Thoracic aorta (tissue), 2 donors: ENCODE results near the gene TRIM72. TPM values are rescaled to one million over a fixed set of nuclear protein-coding genes. Genes with fewer than 3 reads are reported as not detected.
A peak's percentile ranks its signal among the peaks of the same experiment; 100 is the strongest.

Experiments
- ATAC-seq: fragments of 150-250 bp; one replicate; pipeline ENCODE4 v1.8.0; 2017; ENCODE audit warnings: low read depth; ENCODE audit not compliant: insufficient number of reproducible peaks, low FRiP score
- DNase-seq: peaks from one replicate; pipeline ENCODE4 v3.0.0-alpha.2; 2020; ENCODE audit warnings: low spot score
- H3K27ac ChIP-seq, 2 donors: fragments of 200-600 bp; sonication (generic); 1 replicate in 1 of 2; 2 replicates in 1 of 2; pipeline ENCODE4 v1.5.1; 2016; ENCODE audit warnings: mild to moderate bottlenecking in 2 of 2, moderate library complexity in 2 of 2
- H3K27me3 ChIP-seq: fragments of 200-600 bp; sonication (generic); replicated peaks from 2 replicates; pipeline ENCODE4 v1.6.0; 2016; ENCODE audit warnings: mild to moderate bottlenecking; ENCODE audit not compliant: insufficient read depth
- H3K36me3 ChIP-seq: fragments of 200-600 bp; sonication (generic); one replicate; pipeline ENCODE4 v1.5.1; 2016
- H3K4me1 ChIP-seq, 2 donors: fragments of 200-600 bp; sonication (generic); 1 replicate in 1 of 2; 2 replicates in 1 of 2; pipeline versions ENCODE4 v1.5.1 to v1.6.0; 2016; ENCODE audit warnings: low read depth in 2 of 2, mild to moderate bottlenecking in 1 of 2; ENCODE audit not compliant: control insufficient read depth in 1 of 2
- H3K4me3 ChIP-seq: fragments of 200-600 bp; sonication (generic); 2 replicates; pipeline ENCODE4 v1.5.1; 2016; ENCODE audit warnings: mild to moderate bottlenecking
- H3K9me3 ChIP-seq: fragments of 200-600 bp; sonication (generic); 2 replicates; pipeline ENCODE4 v1.5.1; 2016
- CTCF ChIP-seq: fragments of 200-600 bp; sonication (generic); IDR thresholded peaks from one replicate; pipeline ENCODE4 v1.5.1; 2019; ENCODE audit warnings: antibody characterized with exemption
- total RNA-seq, 2 donors: library from RNA; depleted of rRNA; stranded (reverse); fragments of >200 nt; gene quantifications; one replicate each; pipeline versions ENCODE4 v1.1.0 to v1.2.3, GENCODE V29; 2016

Gene TRIM72
- total RNA-seq, 2 donors from 2014 or later, result 0.07 TPM; not detected in 1

DNA sequence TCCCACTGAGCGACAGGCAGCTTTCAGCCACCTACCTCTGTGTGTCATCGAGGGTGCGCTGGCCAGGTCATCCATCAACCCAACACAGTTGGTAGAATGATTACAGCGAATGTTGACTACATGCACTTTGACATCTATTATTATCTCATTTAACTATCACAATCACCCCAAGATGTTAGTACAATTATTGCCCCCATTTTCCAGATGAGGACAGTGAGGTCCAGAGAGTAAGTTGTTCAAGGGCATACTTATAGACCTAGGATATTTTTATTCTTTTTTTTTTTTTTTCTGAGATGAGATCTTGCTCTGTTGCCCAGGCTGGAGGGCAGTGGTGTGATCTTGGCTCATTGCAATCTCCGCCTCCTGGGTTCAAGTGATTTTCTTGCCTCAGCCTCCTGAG lies 37.5 kb downstream of the TRIM72 start:
- H3K9me3 ChIP-seq, result no peaks in the 10 kb centered on the region
- no peak for ATAC-seq
- H3K4me3 ChIP-seq, result no peak overlapping the region
- H3K36me3 ChIP-seq, result no peaks in the 10 kb centered on the region
- H3K27ac ChIP-seq, result no peak overlapping the region
- H3K4me1 ChIP-seq, result no peaks in the 10 kb centered on the region
- H3K27me3 ChIP-seq, result no peaks in the 10 kb centered on the region
- no peak for TF ChIP-seq CTCF
- no peak for DNase-seq

- H3K27ac ChIP-seq, result no peak overlapping the region
- no peak for ATAC-seq
Observed at GRCh38 chr16:31253642-31254045, 39.7 kb downstream of the TRIM72 start.

DNA sequence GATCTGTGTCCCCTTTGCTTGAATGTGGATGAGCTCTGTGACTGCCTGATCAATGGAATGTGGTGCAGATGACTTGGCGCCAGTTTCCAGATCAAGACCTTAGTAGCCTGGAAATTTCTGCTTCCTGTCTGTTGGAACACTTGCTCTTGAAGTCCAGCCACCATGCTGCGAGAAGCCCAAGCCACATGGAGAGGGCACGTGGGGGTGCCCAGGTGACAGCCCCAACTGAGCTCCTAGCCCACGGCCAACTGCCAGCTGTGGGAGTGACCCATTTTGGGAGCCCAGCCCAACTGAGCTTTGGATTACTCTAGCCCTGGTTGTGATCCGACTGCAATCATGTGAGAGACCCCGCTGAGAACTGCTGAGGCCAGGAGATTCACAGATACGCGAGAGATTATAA lies 42.5 kb downstream of the TRIM72 start:
- no peaks in the 10 kb centered on the region for H3K27me3 ChIP-seq
- no peaks in the 10 kb centered on the region for H3K4me1 ChIP-seq
- ATAC-seq (no peak), DNase-seq (no peak)
- no peaks in the 10 kb centered on the region for H3K36me3 ChIP-seq
- no peak for TF ChIP-seq CTCF
- no peaks in the 10 kb centered on the region for H3K9me3 ChIP-seq
- no peak overlapping the region for H3K27ac ChIP-seq
- no peak overlapping the region for H3K4me3 ChIP-seq

More at GRCh38 chr16:31253642-31254045, 39.7 kb downstream of the TRIM72 start:
- no peaks in the 10 kb centered on the region for H3K4me1 ChIP-seq
- DNase-seq, result peak; percentile 5
- no peaks in the 10 kb centered on the region for H3K27me3 ChIP-seq
- TF ChIP-seq CTCF, result no peak
- no peaks in the 10 kb centered on the region for H3K9me3 ChIP-seq
- no peak overlapping the region for H3K4me3 ChIP-seq
- H3K36me3 ChIP-seq, result no peaks in the 10 kb centered on the region

- no peak for TF ChIP-seq CTCF
- Histone ChIP-seq H3K9me3 (no peaks in the 10 kb centered on the region), H3K27me3 (no peaks in the 10 kb centered on the region), H3K4me1 (no peaks in the 10 kb centered on the region), H3K36me3 (no peaks in the 10 kb centered on the region), H3K27ac (no peak overlapping the region), H3K4me3 (no peak overlapping the region)
- no peak for ATAC-seq
- DNase-seq, result no peak
Observed at GRCh38 chr16:31258366-31258765, 44.4 kb downstream of the TRIM72 start.

DNA sequence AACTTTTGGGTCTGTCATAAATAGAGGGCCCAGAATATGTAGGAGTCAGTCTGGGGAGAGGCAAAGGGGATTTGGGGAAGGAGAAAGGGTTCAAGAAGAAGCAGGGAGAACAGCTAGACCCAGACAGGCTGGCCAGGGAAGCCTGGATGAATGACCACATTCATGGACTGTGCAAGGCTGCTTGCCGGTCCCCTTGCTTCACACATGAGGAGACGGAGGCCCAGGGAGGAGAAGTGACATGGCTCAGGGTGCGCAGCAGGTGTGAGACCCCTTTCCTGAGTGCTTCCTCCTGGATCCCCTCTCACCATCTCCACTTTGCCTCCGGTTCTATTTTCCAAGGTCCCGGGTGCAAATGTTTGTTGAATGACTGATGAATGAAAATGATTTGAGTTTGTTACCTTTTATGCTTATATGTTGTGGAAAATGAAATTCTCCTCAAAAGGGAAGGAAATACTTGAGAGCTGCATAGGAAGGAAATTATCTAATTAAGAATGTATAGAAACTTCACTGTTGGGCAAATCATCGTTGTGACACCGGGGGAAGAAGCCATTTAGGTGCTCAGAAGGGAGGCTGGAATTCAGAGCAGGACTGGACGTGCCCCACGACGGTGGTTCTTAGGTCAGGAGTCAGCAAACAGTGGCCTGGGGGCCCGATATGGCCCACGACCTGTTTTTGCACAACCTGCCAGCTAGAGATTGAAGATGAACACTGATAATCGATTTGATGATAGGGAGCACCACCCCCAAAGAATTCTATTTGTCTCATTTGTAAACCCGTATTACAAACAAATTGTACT lies 46.4 kb downstream of the TRIM72 start:
- Histone ChIP-seq H3K9me3 (no peaks in the 10 kb centered on the region), H3K4me1 (no peaks in the 10 kb centered on the region), H3K27me3 (no peaks in the 10 kb centered on the region), H3K36me3 (no peaks in the 10 kb centered on the region), H3K27ac (no peak overlapping the region), H3K4me3 (peak overlapping the region; percentile 52)
- DNase-seq (no peak), ATAC-seq (no peak)
- TF ChIP-seq CTCF, result no peak
